Large intestine (tissue), 3 donors: ENCODE results near the gene MYBL2. TPM values are rescaled to one million over a fixed set of nuclear protein-coding genes. Genes with fewer than 3 reads are reported as not detected.

ENCODE experiments used
- DNase-seq, 2 donors: peaks; one replicate each; pipeline versions ENCODE4 v3.0.0 to v3.0.0-alpha.2; 2013
- H3K27ac ChIP-seq: one replicate; pipeline ENCODE4 v1.5.1; 2013; ENCODE audit warnings: low read length
- H3K27me3 ChIP-seq: 2 replicates; pipeline ENCODE4 v1.6.1; 2013; ENCODE audit warnings: low read length; ENCODE audit not compliant: control insufficient read depth, insufficient read depth
- H3K36me3 ChIP-seq: 2 replicates; pipeline ENCODE4 v1.6.1; 2013; ENCODE audit warnings: low read length; ENCODE audit not compliant: control insufficient read depth, insufficient read depth
- H3K4me1 ChIP-seq: one replicate; pipeline ENCODE4 v1.6.1; 2013; ENCODE audit warnings: low read length; ENCODE audit not compliant: control insufficient read depth, insufficient read depth
- H3K4me3 ChIP-seq: one replicate; pipeline ENCODE4 v1.5.1; 2013; ENCODE audit warnings: low read length
- H3K9me3 ChIP-seq: one replicate; pipeline ENCODE4 v1.6.1; 2013; ENCODE audit warnings: mild to moderate bottlenecking, low read depth, low read length, moderate library complexity; ENCODE audit not compliant: control insufficient read depth
- WGBS: methylation state at CpG from one replicate; pipeline ENCODE4 v1.1.5; 2013; ENCODE audit warnings: low lambda C conversion rate; ENCODE audit not compliant: insufficient coverage; 5-methylcytosine and 5-hydroxymethylcytosine counted together
- polyA plus RNA-seq: library from polyadenylated mRNA; unstranded; fragments of 120-200 nt; gene quantifications from one replicate; pipeline ENCODE4 v1.2.1, GENCODE V29; 2013

Gene MYBL2
- polyA plus RNA-seq, 1 donor: 13.0 TPM

DNA sequence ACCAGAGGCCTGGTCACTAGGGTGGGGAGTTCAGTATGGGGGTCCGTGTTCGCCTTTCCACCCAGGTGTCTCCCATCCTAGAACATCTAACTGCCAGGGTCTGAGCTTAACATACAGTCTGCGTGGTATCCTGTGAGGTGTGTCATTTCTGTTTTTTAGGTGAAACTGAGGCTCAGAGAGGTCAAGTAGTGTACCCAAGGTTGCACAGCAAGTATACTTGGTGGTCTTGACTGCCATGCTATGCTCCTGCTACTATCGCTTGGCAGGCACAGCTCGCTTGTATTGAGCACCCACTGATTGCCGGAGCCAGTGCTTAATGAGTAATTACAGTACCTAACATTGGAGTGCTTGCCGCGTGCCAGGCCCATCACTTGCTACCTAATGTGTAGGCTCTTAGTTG lies 33.7 kb downstream of the MYBL2 start:
- Histone ChIP-seq H3K4me3 (no peak overlapping the region), H3K27me3 (no peaks in the 10 kb centered on the region), H3K4me1 (no peaks in the 10 kb centered on the region), H3K9me3 (no peaks in the 10 kb centered on the region), H3K36me3 (peaks cover 3% of the 10 kb centered on the region), H3K27ac (no peak overlapping the region)
- DNase-seq: no peak
- no CpG with 5 or more reads among the region's 8 CpGs for WGBS

DNA sequence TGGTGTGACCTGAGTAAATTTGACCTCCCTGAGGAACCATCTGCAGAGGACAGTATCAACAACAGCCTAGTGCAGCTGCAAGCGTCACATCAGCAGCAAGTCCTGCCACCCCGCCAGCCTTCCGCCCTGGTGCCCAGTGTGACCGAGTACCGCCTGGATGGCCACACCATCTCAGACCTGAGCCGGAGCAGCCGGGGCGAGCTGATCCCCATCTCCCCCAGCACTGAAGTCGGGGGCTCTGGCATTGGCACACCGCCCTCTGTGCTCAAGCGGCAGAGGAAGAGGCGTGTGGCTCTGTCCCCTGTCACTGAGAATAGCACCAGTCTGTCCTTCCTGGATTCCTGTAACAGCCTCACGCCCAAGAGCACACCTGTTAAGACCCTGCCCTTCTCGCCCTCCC lies 35.6 kb downstream of the MYBL2 start:
- Histone ChIP-seq H3K9me3 (no peaks in the 10 kb centered on the region), H3K4me3 (no peak overlapping the region), H3K4me1 (no peaks in the 10 kb centered on the region), H3K27me3 (no peaks in the 10 kb centered on the region), H3K27ac (no peak overlapping the region), H3K36me3 (peaks cover 3% of the 10 kb centered on the region)
- no peak for DNase-seq
- WGBS: no CpG with 5 or more reads among the region's 14 CpGs

DNA sequence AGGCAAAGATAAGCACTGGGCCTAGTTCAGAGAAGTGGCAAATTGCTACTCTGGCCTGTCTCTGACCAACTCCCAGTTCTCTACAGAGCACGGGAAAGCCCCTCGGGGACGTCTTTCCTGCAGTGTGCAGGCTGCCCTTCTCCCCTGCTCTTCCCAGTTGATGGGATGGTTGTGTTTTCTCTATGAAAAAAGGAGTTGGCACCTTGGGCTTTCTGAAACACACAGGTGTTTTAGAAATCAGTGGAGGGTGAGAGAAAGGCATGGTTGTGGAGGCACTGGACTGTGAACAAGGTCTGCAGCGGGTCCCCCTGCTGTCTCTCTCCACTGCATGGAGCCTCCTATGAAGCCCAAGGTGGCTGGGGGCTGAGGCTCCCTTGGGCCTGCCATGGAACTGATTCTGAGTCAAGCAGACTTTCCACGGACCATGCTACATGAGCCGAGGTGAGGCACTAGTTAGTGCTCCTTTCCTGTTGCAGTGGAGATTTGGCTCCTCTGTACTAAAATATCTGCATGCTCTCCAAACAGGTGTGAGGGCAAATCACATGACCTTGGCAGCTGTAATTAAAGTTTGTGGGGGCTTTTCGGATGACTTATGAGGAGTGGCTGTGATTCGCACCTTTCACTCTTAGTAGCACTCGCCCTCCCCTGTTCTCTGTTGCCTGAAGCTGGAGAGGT lies 43.6 kb downstream of the MYBL2 start:
- Histone ChIP-seq H3K4me1 (peaks cover 3% of the 10 kb centered on the region), H3K9me3 (no peaks in the 10 kb centered on the region), H3K27me3 (no peaks in the 10 kb centered on the region), H3K4me3 (no peak overlapping the region), H3K27ac (no peak overlapping the region), H3K36me3 (peaks cover 3% of the 10 kb centered on the region)
- DNase-seq: no peak
- WGBS: no CpG with 5 or more reads among the region's 9 CpGs

DNA sequence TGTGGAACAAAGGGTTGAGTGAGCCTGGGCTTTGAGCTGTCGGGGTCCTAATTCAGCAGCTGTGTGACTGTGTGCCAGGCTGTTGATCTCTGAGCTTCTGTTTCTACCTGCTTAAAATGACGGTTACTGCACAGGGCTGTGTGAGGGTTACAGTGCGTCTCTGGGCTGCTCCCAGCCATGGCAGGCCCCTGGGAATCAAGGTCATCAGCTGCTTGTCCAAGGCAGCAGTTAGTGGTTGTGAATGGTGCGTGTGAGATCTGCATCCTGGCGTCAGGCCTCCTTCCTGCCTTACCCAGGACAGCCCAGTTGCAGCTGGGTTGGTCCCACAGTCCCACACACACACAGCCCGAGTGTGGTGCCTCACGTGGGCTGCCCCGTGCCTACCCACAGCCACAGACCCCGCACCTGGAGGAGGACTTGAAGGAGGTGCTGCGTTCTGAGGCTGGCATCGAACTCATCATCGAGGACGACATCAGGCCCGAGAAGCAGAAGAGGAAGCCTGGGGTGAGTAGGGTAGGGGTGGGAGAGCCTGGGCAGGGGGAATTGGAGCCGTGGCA lies 44.3 kb downstream of the MYBL2 start:
- Histone ChIP-seq H3K36me3 (peaks cover 3% of the 10 kb centered on the region), H3K27me3 (no peaks in the 10 kb centered on the region), H3K27ac (no peak overlapping the region), H3K4me1 (peaks cover 3% of the 10 kb centered on the region), H3K4me3 (no peak overlapping the region), H3K9me3 (no peaks in the 10 kb centered on the region)
- WGBS: no CpG with 5 or more reads among the region's 15 CpGs
- DNase-seq: no peak

DNA sequence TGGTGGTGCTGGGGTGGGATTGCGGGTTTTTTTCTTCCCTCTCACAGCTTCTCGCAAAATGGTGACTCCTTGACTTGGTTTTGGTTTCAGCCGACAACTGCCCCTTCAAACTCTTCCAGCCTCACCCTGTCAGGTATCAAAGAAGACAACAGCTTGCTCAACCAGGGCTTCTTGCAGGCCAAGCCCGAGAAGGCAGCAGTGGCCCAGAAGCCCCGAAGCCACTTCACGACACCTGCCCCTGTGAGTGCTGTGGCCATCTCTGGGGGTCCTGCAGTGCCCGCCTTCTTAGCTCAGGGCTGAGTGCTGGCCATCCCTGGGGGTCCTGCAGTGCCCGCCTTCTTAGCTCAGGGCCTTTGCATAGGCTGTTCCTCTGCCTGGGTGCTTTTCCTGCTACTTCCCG lies 48.1 kb downstream of the MYBL2 start:
- H3K27ac ChIP-seq: no peak overlapping the region
- no peaks in the 10 kb centered on the region for H3K27me3 ChIP-seq
- WGBS: no CpG with 5 or more reads among the region's 9 CpGs
- H3K36me3 ChIP-seq: peaks cover 3% of the 10 kb centered on the region
- H3K9me3 ChIP-seq: no peaks in the 10 kb centered on the region
- H3K4me1 ChIP-seq: no peaks in the 10 kb centered on the region
- no peak for DNase-seq
- no peak overlapping the region for H3K4me3 ChIP-seq

DNA sequence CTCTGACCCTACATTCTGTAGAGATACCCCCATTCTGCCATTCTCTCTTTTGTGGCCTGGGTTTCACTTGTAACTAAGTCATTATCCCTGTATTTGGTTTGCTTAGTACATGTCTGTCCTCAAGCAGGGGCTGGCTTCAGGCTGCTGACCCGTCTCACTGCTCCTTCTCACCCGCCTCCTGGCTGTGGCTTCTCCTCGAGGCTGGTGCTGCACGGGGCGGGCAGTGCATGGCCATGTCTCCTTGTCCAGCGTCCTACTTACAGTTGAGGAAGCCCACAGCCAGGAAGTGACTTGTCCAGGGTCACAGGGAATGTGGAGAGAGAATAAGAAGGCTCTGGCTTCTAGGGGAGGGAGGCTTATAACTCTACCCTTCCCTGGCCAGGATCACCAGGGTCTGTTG lies 48.6 kb downstream of the MYBL2 start:
- no peak overlapping the region for H3K27ac ChIP-seq
- no peak overlapping the region for H3K4me3 ChIP-seq
- no peak for DNase-seq
- no peaks in the 10 kb centered on the region for H3K4me1 ChIP-seq
- no CpG with 5 or more reads among the region's 6 CpGs for WGBS
- H3K9me3 ChIP-seq: no peaks in the 10 kb centered on the region
- no peaks in the 10 kb centered on the region for H3K27me3 ChIP-seq
- no peaks in the 10 kb centered on the region for H3K36me3 ChIP-seq

DNA sequence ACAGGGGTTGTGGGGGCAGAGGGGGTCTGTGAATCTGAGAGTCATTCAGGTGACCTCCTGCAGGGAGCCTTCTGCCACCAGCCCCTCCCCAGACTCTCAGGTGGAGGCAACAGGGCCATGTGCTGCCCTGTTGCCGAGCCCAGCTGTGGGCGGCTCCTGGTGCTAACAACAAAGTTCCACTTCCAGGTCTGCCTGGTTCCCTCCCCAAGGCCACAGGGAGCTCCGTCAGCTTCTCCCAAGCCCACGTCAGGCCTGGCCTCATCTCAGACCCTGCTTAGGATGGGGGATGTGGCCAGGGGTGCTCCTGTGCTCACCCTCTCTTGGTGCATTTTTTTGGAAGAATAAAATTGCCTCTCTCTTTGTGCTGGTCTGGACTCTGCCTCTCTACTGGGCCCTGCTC lies 49.2 kb downstream of the MYBL2 start:
- DNase-seq: no peak
- Histone ChIP-seq H3K9me3 (no peaks in the 10 kb centered on the region), H3K27ac (no peak overlapping the region), H3K4me3 (no peak overlapping the region), H3K36me3 (no peaks in the 10 kb centered on the region), H3K4me1 (no peaks in the 10 kb centered on the region), H3K27me3 (no peaks in the 10 kb centered on the region)
- WGBS: no CpG with 5 or more reads among the region's 4 CpGs

DNA sequence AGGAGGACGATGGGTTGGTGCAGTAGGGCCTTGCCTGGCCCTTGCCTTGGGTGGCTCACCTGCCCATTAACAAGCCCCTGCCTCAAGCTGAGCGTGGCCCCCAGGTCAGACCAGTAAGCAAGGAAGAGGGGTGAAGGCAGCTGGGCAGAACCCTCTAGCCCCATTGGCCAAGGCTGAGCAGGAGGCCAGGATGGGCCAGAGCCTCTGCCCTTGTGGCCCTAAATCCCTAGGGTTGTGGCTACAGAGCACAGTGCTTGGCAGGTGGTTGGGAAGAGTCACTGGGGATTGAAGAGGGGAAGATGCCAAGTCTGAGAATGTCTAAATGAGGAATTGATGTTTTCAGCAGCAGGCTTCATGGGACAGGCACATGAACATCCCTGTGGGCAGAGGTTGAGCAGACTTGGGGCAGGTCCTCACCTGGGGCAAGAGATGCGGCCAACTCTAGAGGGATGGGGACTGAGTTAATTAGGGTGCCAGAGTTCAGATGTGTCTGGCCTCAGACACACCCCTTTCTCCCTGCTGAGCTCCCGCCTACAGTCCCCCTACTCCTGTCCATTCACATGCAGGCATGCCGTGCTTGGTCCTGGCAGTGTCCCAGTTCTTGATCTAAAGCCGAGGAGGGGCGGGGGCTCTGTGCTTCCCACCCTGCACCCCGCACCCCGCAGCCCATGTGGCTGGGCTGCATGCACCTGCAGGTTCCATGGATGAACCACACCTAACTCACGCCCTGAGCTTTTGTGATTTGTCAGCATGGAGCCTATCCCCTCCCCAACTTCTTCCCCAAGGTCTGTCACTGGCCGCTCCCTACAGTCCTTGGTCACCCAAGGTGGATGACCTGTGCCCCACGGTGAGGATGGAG lies 50.1 kb downstream of the MYBL2 start:
- no peak for DNase-seq
- H3K36me3 ChIP-seq: no peaks in the 10 kb centered on the region
- H3K27ac ChIP-seq: no peak overlapping the region
- no peaks in the 10 kb centered on the region for H3K4me1 ChIP-seq
- no CpG with 5 or more reads among the region's 12 CpGs for WGBS
- H3K4me3 ChIP-seq: no peak overlapping the region
- H3K9me3 ChIP-seq: no peaks in the 10 kb centered on the region
- no peaks in the 10 kb centered on the region for H3K27me3 ChIP-seq

DNA sequence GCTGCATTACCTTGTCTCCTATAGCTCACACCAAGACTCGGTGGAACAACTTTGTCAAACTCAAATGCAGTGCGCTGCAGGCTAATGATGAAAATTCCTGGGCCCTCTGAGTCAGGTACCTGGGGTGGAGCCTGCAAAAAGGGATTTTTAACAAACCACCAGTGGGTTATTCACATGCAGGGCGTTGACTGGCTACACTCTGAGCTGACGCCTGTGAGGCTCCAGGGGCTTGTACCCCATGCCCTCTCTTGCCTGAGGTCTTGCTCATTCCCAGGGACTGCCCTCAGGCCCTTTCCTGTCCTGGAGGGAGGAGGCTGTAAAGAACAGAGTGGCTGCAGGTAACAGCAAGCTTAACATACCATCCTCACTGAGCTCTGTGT lies 50.7 kb downstream of the MYBL2 start:
- no peaks in the 10 kb centered on the region for H3K9me3 ChIP-seq
- DNase-seq: no peak
- no peaks in the 10 kb centered on the region for H3K36me3 ChIP-seq
- no peak overlapping the region for H3K27ac ChIP-seq
- no CpG with 5 or more reads among the region's 4 CpGs for WGBS
- H3K27me3 ChIP-seq: no peaks in the 10 kb centered on the region
- H3K4me1 ChIP-seq: no peaks in the 10 kb centered on the region
- H3K4me3 ChIP-seq: no peak overlapping the region

DNA sequence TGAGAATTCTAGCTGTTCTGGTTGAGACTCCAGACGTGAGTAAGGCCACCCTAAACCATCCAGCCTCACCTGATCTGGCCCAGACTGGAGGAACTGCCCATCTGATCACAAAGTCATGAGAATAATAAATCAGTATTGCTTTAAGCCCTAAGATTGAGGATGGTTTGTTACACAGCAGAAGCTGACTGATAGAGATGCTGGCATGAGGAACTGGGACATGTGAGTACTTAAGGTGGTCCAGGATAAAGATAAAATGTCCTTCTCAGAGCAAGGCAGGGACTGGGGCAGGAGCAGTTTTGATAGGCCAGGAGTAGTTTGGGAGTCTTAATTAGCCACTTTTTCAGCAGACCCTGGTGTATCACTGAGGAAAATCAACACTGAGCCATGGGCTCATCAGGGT lies 53.1 kb downstream of the MYBL2 start:
- no peak overlapping the region for H3K4me3 ChIP-seq
- no peaks in the 10 kb centered on the region for H3K4me1 ChIP-seq
- no CpG with 5 or more reads among the region's 1 CpG for WGBS
- H3K27me3 ChIP-seq: no peaks in the 10 kb centered on the region
- no peak for DNase-seq
- H3K36me3 ChIP-seq: no peaks in the 10 kb centered on the region
- H3K9me3 ChIP-seq: no peaks in the 10 kb centered on the region
- no peak overlapping the region for H3K27ac ChIP-seq
